HG03060 (cell line): Measurements from ENCODE around the gene CABYR.
A peak's percentile ranks its signal among the peaks of the same experiment; 100 is the strongest.
"Not testable (repeated sequence)": the region's sequence is repeated elsewhere in the genome, so short reads cannot be mapped to it uniquely, and the experiment has no call there.

Experiments used
- ATAC-seq: cut with Tn5 transposase; IDR thresholded peaks from one replicate; pipeline ENCODE4 v1.9.1; 2021; ENCODE audit warnings: low read depth, moderate number of reproducible peaks; ENCODE audit not compliant: unreplicated experiment

CABYR gene

DNA sequence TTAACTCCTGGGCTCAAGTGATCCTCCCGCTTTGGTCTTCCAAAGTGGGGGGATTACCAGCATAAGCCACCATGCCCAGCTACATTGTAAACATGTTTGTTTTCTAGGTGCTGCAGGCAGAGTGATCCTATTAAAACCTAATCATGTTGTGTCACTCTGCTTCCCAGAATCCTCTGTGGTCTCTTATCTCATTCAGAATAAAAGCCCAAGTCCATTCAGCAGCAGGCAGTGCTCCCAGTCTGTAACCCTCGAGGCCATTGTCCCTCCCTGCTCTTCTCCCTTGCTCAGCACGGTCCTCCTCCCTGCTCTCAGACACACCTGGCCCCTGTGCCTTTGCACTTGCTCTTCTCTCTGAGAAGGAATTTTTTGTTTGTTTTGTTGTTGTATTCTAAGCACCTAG lies 11.1 kb upstream of the CABYR start:
- ATAC-seq, result no peak

DNA sequence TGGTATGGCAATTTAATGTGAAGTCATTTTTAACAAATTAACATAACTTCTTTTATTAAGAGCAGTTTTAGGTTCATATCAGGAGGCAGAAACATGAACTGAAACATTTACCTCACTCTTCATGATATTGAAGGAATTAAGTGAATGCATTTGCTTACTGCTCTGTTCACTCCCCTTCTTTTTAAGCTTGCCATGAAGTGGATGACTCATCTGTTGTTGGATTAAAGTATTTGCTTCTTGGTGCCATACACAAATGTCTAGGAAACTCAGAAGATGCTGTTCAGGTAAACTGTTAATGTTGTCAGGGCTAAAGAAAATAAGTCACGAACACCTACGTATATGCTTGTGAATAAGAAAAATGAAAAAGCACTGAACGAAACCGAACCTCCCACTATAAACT lies 10.2 kb upstream of the CABYR start:
- ATAC-seq, result no peak

DNA sequence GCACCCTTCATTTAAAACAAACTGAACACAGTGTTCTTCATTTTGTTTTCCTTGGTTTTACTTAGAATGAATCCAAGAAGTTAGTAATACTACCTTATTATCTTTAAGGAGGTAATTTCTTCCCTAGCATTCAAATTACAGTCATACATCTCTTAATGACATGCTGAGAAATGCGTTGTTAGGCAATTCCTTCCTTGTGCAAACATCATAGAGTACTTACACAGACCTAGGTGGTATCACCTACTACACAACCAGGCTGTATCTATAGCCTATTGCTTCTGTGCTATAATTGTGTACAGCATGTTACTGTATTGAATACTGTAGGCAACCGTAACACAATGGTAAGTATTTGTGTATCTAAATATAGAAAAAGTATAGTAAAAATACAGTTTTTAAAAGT lies 8.4 kb upstream of the CABYR start:
- ATAC-seq, result no peak

DNA sequence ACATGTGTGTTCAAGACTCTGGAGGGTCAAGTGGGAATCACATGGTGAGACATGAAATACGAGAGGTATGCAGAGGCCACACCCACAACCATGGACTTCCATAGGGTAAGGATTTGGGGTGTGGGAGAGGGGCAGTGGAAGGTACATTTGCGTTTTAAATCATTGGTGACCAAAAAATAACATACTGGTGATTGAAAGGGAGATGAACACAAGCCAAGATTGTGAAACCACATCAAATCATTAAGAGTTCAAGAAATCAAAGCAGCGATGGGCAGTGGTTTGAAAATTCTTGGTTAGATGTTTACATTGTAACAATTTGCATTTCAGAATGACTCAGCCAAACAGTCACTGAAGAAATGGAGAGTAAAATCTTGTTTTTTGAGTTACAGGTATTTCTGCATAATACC lies 1.9 kb upstream of the CABYR start:
- ATAC-seq, result no peak

DNA sequence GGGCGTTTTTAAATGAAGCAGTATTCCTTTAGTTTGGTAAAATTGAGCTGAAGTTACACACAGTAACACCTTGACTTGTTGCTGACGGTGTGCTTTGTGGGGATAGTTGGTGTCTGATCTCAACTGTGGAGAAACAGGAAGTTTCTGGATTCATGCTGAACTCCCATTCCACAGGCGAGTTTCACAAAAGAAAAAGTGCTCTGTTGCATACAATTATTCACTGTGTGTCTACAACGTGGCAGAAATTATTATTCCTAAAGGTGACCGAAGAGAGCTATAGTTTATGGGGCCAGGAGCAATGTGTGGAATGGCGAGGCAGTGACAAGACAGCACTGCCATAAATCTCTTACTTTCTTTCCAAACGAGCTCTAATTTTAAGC lies 463 bp upstream of the CABYR start:
- ATAC-seq, result no peak

DNA sequence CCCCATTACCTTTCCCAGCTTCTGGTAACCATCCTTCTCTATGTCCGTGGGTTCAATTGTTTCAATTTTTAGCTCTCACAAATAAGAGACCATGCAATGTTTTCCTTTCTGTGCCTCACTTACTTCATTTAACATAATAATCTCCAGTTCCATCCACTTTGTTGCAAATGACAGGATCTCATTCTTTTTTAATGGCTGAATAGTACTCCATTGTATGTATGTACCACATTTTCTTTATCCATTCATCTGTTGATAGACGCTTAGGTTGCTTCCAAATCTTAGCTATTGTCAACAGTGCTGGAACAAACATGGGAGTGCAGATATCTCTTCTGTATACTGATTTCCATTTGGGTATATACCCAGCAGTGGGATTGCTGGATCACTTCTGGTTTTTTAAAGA lies 1.8 kb downstream of the CABYR start:
- no peak for ATAC-seq

DNA sequence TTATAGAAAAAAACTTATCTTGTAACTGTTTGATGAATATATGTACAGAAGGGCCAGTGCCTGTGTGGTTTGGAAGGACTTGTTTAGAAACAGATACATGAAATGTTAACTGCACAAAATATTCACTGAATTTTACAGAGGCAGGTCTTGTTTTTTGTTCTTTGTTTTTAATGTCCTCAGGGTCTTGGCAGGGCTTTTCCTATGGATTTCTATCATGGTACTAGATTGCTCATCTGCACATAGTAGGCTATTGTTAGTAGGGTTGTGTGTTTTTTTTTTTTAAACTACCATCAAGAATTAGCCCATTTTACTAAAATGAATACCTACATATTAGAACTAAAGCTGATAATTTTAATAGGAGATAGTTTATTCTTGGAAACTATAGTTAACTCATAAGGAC lies 3.5 kb downstream of the CABYR start:
- ATAC-seq, result no peak

DNA sequence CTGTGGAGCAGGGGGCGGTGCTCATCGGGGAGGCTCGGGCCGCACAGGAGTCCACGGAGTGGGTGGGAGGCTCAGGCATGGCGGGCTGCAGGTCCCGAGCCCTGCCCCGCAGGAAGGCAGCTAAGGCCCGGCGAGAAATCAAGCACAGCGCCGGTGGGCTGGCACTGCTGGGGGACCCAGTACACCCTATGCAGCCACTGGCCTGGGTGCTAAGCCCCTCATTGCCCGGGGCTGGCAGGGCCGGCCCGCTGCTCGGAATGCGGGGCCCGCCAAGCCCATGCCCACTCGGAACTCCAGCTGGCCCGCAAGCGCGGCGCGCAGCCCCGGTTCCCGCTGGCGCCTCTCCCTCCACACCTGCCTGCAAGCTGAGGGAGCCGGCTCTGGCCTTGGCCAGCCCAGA lies 10.7 kb downstream of the CABYR start:
- not testable (repeated sequence) for ATAC-seq

DNA sequence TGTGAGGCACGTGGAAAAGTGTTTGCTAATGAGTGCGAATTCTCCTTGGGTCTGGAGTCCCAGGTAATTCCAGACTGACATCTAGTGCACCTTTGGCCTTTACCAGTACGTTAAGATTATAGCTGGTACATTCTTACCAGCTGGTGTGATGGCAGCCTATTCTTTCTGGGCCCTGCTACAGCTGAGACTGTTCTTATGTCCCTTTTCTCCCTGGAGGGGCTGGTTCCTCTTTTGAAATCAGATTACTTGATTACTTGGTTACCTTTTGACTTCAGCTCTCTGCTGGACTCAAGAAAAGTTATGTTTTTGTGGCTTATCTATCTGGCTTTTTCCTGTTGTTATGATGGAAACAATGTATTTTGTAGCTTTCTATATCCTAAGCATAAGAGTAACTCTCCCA lies 14.5 kb downstream of the CABYR start:
- ATAC-seq, result no peak

DNA sequence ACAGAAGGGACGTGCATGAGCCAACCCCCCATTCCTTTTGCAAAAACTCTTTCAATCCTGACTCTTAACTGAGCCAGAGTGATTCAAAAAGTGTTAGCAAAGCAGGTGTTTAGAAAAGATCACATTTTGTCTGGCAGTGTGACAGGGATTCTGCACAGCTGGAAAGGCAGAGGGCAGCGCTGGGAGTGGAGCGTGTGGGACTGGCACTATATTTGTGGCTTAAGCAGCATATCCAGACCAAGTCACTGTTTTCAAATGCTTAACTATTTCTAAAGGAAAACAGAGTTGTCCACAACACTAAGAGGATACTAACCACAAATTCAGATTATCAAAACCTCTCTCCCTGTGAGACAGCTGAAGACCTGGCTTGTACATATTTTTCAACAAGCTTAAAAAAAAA lies 19.0 kb downstream of the CABYR start:
- no peak for ATAC-seq

DNA sequence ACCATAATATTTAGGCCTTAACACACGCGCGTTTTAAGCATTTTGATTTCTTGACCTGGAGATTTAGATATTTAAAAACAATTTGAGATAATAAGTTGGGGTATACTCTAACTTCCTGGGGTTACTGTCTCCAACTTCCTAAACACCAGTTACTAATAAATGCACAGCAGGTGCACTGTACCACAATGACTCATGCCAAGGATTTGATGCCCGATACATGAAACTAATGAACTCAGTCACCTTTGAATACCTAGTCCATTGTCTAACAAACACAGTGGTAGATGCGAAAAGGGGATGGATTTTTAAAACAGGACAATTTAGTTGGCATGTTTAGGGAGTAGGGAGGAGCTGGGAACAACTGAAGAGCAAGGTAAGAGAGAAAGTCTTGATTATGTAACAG lies 21.2 kb downstream of the CABYR start:
- no peak for ATAC-seq

DNA sequence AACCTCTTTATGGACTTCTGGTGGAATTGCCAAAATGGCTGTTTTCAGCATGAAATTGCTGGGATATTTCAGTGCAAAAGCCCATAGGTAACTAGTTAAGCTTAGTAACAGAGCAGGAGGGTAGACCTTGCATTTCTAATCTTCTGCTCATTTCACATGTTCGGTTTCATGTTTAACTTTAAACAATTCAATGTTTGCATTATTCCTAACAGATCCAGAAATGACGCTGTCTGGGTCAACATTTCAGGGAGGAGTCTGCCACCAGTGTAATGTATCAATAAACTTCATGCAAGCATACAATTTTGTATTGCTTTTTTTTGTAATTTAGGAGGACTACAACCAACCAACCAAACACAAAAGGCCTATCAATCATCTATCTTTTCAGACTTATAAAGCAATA lies 22.4 kb downstream of the CABYR start:
- ATAC-seq, result no peak

DNA sequence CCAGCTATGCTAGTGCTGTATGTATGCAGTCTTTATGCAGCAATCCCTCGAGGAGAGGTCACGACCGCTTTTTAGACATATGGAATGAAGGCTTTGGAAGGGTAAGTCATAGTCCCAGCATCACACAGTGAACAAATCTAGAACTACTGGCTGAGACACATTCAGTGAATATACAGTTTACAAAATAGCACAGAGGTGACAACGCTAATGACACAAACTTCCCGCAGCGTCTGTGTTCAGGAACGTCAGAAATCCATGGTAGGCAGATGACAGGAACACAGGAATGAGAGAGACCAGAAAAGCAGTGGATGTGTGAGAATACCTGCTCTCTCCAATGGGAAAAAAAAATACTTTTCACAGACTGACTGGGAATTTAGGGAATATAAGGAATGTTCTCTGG lies 29.6 kb downstream of the CABYR start:
- no peak for ATAC-seq

DNA sequence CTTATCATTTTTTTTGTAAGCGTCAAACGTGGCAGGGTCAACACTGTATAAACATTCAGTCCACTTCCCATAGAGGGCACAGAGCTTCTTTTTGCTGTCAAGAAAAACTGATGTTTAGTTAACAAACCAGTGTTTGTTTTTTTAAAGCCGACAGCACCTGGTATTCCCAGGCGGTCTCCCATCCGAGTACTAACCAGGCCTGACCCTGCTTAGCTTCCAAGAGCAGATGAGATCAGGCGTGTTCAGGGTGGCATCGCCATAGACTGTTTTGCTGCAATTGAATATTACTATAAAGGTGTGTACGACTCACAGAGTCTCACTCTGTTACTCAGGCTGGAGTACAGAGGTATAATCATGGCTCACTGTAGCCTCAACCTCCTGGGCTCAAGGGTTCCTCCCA lies 31.5 kb downstream of the CABYR start:
- no peak for ATAC-seq

DNA sequence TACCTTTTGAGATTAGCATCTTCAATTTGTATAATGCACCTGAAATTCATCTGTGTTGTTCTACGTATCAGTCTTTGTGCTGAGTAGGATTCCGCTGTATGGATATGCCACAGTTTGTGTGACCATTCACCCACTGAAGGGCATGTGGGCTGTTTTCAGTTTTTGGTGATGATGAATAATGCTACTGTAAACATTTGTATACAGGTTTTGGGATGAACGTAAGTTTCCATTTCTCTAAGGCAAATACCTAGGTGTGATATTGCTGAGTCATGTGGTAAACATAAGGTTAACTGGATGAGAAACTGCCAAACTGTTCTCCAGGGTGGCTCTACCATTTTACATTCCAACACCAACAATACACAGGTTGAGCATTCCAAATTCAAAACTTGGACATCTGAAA lies 35.1 kb downstream of the CABYR start:
- ATAC-seq, result no peak

DNA sequence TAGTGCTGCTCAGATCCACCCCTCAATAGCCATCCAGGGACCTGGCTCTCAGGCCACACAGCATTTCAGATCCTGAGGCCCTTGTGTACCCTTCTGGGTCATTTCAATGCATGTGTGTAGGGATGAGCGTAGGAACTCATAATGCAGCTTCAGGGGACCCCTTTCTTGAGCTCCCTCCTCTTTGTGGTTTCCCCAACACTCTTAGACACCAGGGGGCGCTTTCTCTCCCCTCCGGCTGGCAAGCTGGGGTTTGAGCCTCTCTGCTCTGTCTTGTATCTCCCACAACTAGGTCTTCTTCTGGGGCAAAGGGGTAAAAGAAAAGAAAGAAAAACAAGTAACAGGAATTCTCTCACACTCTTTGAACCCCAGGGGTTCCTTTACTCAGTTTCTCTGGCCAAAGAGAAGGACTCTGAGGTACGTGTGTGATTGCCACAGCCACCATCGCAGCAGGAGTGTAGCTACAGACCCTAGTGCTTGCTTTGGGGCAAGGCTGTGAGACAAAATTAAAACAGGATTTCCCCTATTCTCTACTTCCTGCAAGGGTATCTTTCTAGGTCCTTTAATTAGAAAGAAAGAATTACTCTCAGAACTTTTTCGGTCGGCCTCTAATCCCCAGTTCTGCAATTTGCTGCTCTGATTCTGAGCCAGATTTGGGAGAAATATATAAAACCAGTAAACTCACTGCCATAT lies 38.0 kb downstream of the CABYR start:
- ATAC-seq, result peak; percentile 33

DNA sequence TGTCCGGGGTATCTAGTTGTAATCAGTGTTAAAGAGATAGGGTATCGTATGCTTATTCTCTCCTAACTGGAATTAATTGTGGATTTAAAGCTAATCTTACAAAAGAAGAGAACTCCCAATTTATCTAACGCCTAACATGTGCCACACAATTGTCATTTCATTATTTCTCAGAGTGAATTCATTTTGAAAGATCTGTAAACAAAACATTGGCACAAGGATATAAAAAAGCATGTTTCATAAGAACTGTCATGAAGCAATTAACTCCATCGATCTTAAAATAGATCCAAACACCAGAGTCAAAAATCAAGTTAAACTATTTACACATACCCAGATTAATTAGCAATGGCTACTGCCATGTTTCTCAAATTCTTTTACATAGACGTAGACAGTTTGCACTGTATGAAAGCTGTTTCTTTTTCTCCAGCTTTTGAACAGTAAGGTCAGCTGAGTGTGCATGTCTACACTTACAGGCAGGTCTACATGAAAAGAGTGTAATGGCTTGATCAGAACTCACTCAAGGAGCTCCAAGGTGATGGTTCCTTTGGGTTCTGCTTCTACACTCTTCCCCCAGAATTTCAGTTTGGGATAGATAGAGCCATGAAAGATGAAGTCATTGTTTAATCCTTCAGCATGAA lies 38.8 kb downstream of the CABYR start:
- no peak for ATAC-seq

DNA sequence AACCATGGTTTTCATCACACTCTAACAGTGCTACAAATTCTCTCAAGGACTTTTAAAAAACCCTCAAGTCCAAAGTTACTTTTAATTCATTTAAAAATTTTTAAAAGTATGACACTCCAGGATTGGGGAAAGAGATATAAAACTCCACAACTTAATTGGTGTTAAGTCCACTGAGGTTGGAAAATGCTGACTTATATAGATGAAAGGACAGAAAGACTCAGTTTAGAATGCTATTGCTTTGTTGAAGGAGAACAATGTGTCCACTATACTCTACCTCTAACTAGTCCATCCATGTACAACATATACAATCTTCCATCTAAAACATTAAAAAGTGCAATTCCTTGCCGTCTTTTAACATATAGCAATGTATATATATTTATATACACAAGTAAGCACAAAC lies 41.2 kb downstream of the CABYR start:
- no peak for ATAC-seq

DNA sequence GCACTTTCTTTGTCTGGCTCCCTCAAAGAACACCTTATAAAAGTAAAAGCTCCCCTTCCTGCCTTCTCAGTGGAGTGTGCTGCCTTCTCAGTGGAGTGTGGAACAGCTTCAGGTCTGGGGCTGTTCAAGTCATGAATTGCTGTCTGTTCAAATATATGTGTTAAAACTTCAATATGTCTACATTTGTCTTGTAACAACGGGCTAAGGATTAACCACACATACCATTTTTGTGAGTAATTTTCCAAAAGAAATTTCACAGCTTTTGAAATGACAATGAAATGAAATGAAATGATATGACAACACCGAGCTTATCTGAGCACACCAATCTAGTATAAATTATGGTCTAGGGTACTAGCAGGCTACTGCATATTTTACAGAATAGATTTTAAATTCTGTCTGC lies 42.9 kb downstream of the CABYR start:
- ATAC-seq, result no peak

DNA sequence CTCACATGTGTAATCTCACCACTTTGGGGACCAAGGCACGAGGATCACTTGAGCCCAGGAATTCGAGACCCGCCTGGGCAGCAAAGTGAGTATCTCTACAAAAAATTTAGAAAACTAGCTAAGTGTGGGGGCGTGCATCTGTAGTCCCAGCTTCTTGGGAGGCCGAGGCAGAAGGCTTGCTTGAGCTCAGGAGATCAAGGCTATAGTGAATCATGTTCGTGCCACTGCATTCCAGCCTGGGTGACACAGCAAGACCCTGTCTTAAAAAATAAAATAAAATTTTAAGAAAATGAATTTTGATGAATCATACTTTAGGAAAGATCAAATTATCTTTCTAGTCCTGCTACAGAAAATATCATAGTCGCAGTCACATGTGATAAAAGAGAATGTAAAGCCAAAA lies 46.9 kb downstream of the CABYR start:
- no peak for ATAC-seq

DNA sequence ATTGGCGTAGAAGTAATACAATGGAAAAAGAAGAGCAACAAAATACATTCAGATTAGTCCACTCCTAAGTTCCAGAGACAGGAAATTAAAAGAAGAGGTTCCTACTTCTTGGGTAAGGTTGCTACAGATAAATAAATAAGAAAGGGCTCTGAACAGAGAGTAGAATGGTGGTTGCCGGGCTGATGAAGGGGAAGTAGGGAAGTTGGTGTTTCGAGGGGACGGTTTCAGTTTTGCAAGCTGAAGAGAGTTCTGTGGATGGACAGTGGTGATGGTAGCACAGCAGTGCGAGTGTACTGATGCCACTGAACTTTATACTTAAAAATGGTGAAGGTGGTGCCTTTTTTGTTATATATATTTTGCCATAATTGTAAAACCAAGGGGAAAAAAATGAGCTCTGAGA lies 48.2 kb downstream of the CABYR start:
- no peak for ATAC-seq

DNA sequence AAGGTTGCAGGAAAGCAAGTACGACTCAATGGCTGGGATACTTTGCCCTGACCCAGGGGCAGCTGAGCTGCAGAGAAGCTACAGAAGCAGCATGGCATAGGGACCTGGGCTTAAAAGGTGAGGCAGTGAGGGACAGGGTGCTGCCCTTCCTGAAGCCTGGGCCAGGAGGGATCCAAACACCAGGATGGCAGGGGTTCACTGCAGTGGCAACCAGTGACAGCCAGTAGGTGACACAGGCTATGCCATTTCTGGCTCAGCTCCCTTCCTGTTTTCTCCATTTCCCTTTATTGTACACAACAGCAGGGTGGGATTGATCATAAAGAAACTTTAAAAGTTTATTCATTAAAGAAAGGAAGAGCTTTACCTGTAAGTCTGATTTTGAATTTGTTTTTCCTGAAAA lies 48.8 kb downstream of the CABYR start:
- no peak for ATAC-seq

DNA sequence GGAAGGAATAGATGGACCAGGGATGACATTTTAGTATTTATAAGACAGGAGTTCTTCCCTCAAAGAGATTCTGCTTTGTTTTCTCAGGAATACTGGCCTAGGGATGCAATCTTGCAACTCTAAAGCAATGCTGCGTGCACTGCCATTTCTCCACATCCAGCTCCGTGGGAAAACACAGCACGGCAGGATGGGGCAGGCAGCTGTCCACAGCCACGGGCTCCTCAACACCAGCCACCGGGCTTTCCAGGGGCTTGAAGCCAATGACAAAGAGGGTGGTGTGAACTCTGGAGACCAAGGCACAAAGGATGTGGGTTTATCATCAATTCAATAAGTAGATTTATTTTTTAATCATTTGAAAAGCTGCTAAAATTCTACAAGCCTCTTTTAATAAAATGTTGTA lies 49.3 kb downstream of the CABYR start:
- no peak for ATAC-seq
